ENCODE measurements around the gene CABLES1.
A peak's percentile ranks its signal among the peaks of the same experiment; 100 is the strongest.

CABLES1 gene

DNA sequence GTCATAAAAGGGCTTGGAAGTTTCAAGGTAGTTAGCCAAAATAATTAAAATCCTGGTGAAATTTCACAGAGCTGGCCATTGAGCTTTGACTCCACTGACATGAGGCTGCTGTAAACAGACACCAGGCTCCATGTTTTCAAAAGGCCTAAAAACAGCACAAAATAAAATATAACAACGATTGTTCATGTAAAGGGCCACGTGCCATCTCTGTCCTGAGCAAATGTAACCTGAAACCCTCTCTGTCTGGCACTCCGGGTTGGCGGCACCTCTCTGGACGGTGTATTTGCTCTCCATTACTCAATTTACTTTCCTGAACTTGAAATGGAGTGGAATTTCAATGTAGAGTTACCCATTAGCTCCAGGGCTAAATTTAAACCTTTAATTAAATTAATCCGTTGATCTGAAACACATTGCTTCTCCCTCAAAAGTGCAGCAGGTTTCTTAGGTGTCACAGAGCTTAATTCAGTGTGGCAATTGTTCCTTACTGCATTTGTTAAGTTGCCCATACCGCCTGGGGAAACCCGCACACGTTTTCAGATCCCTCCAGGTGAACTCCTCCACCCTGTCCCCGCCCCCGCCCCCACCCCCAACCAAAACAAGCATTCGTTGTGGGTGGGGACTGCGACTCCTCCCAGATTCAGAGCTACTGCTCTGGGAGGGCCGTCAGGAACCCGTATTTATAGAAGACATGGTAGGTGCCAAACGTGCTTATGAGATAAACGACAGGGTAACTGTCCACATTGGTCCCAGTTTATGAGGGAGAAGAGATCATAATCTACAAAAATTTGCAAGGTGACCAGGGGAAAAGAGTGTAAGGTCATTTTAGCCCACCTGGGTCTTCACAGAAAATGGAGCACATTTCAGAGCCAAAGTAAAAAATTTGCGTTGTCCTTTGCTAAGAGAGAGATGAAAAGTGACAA is 1.2 kb upstream of the CABLES1 start (continued):
- TF ChIP-seq, protein P1, sequence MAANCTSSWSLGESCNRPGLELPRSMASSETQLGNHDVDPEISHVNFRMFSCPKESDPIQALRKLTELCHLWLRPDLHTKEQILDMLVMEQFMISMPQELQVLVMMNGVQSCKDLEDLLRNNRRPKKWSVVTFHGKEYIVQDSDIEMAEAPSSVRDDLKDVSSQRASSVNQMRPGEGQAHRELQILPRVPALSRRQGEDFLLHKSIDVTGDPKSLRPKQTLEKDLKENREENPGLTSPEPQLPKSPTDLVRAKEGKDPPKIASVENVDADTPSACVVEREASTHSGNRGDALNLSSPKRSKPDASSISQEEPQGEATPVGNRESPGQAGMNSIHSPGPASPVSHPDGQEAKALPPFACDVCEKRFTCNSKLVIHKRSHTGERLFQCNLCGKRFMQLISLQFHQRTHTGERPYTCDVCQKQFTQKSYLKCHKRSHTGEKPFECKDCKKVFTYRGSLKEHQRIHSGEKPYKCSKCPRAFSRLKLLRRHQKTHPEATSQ (tag by site-specific recombination; IDR thresholded peaks at IDR 0.05), result no peak
- TF ChIP-seq ZNF600 (tag by site-specific recombination; IDR thresholded peaks at IDR 0.05) (peak; percentile 46; the same call in 1 of the 2 replicates), ZNF175 (tag by site-specific recombination; IDR thresholded peaks at IDR 0.05) (no peak), ZNF155 (tag by site-specific recombination; IDR thresholded peaks at IDR 0.05) (no peak), KLF10 (tag by site-specific recombination; IDR thresholded peaks at IDR 0.05) (peak; percentile 55; the same call in 1 of the 2 replicates), ZNF169 (tag by site-specific recombination; IDR thresholded peaks at IDR 0.05) (no peak), ZNF529 (tag by site-specific recombination; IDR thresholded peaks at IDR 0.05; ENCODE audit: insufficient replicate concordance) (no peak), ZNF791 (tag by site-specific recombination; IDR thresholded peaks at IDR 0.05) (no peak), ZNF157 (tag by site-specific recombination; IDR thresholded peaks at IDR 0.05) (no peak), ZNF830 (tag by site-specific recombination; IDR thresholded peaks at IDR 0.05; ENCODE audit: low read depth) (no peak), ZEB2 (tag by site-specific recombination; IDR thresholded peaks at IDR 0.05) (no peak; the same call in 1 of the 2 replicates), GLIS1 (tag by site-specific recombination; IDR thresholded peaks at IDR 0.05) (peak; percentile 53), ZFHX2 (tag by site-specific recombination; conservative IDR thresholded peaks at IDR 0.05) (peak; percentile 53), KLF9 (tag by site-specific recombination; IDR thresholded peaks at IDR 0.05; ENCODE audit: low read depth) (peak; percentile 54; the same call in 1 of the 2 replicates), ZNF10 (tag by site-specific recombination; IDR thresholded peaks at IDR 0.05) (no peak), ZNF560 (tag by site-specific recombination; IDR thresholded peaks at IDR 0.05; ENCODE audit: borderline replicate concordance) (no peak), ZNF274 (IDR thresholded peaks at IDR 0.05; ENCODE audit: low read length) (no peak), ZNF274 (tag by site-specific recombination; IDR thresholded peaks at IDR 0.05; ENCODE audit: borderline replicate concordance) (no peak)
- TF ChIP-seq, protein P2, sequence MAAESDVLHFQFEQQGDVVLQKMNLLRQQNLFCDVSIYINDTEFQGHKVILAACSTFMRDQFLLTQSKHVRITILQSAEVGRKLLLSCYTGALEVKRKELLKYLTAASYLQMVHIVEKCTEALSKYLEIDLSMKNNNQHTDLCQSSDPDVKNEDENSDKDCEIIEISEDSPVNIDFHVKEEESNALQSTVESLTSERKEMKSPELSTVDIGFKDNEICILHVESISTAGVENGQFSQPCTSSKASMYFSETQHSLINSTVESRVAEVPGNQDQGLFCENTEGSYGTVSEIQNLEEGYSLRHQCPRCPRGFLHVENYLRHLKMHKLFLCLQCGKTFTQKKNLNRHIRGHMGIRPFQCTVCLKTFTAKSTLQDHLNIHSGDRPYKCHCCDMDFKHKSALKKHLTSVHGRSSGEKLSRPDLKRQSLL (tag by site-specific recombination; IDR thresholded peaks at IDR 0.05), result no peak
- TF ChIP-seq, protein P3, sequence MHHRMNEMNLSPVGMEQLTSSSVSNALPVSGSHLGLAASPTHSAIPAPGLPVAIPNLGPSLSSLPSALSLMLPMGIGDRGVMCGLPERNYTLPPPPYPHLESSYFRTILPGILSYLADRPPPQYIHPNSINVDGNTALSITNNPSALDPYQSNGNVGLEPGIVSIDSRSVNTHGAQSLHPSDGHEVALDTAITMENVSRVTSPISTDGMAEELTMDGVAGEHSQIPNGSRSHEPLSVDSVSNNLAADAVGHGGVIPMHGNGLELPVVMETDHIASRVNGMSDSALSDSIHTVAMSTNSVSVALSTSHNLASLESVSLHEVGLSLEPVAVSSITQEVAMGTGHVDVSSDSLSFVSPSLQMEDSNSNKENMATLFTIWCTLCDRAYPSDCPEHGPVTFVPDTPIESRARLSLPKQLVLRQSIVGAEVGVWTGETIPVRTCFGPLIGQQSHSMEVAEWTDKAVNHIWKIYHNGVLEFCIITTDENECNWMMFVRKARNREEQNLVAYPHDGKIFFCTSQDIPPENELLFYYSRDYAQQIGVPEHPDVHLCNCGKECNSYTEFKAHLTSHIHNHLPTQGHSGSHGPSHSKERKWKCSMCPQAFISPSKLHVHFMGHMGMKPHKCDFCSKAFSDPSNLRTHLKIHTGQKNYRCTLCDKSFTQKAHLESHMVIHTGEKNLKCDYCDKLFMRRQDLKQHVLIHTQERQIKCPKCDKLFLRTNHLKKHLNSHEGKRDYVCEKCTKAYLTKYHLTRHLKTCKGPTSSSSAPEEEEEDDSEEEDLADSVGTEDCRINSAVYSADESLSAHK (tag by site-specific recombination; IDR thresholded peaks at IDR 0.05), result peak; percentile 97
- TF ChIP-seq, protein P4, sequence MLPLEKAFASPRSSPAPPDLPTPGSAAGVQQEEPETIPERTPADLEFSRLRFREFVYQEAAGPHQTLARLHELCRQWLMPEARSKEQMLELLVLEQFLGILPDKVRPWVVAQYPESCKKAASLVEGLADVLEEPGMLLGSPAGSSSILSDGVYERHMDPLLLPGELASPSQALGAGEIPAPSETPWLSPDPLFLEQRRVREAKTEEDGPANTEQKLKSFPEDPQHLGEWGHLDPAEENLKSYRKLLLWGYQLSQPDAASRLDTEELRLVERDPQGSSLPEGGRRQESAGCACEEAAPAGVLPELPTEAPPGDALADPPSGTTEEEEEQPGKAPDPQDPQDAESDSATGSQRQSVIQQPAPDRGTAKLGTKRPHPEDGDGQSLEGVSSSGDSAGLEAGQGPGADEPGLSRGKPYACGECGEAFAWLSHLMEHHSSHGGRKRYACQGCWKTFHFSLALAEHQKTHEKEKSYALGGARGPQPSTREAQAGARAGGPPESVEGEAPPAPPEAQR (tag by site-specific recombination; IDR thresholded peaks at IDR 0.05), result no peak
- TF ChIP-seq, protein P5, sequence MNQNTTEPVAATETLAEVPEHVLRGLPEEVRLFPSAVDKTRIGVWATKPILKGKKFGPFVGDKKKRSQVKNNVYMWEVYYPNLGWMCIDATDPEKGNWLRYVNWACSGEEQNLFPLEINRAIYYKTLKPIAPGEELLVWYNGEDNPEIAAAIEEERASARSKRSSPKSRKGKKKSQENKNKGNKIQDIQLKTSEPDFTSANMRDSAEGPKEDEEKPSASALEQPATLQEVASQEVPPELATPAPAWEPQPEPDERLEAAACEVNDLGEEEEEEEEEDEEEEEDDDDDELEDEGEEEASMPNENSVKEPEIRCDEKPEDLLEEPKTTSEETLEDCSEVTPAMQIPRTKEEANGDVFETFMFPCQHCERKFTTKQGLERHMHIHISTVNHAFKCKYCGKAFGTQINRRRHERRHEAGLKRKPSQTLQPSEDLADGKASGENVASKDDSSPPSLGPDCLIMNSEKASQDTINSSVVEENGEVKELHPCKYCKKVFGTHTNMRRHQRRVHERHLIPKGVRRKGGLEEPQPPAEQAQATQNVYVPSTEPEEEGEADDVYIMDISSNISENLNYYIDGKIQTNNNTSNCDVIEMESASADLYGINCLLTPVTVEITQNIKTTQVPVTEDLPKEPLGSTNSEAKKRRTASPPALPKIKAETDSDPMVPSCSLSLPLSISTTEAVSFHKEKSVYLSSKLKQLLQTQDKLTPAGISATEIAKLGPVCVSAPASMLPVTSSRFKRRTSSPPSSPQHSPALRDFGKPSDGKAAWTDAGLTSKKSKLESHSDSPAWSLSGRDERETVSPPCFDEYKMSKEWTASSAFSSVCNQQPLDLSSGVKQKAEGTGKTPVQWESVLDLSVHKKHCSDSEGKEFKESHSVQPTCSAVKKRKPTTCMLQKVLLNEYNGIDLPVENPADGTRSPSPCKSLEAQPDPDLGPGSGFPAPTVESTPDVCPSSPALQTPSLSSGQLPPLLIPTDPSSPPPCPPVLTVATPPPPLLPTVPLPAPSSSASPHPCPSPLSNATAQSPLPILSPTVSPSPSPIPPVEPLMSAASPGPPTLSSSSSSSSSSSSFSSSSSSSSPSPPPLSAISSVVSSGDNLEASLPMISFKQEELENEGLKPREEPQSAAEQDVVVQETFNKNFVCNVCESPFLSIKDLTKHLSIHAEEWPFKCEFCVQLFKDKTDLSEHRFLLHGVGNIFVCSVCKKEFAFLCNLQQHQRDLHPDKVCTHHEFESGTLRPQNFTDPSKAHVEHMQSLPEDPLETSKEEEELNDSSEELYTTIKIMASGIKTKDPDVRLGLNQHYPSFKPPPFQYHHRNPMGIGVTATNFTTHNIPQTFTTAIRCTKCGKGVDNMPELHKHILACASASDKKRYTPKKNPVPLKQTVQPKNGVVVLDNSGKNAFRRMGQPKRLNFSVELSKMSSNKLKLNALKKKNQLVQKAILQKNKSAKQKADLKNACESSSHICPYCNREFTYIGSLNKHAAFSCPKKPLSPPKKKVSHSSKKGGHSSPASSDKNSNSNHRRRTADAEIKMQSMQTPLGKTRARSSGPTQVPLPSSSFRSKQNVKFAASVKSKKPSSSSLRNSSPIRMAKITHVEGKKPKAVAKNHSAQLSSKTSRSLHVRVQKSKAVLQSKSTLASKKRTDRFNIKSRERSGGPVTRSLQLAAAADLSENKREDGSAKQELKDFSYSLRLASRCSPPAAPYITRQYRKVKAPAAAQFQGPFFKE (tag by site-specific recombination; IDR thresholded peaks at IDR 0.05; ENCODE audit: borderline replicate concordance), result no peak
